Mesendoderm (in vitro differentiated cells): ENCODE measurements around the gene C4B.
"Not testable (repeated sequence)": the region's sequence is repeated elsewhere in the genome, so short reads cannot be mapped to it uniquely, and the experiment has no call there.

Experiments used
- DNase-seq: peaks from one replicate; pipeline ENCODE4 v3.0.0; 2013
- H2AK5ac ChIP-seq: 2 replicates; pipeline ENCODE4 v1.6.1; 2013; ENCODE audit warnings: low read length, inconsistent platforms
- H2BK120ac ChIP-seq: 2 replicates; pipeline ENCODE4 v1.6.1; 2013; ENCODE audit warnings: low read depth, mild to moderate bottlenecking, low read length, moderate library complexity, mixed read lengths
- H2BK15ac ChIP-seq: replicated peaks from 2 replicates; pipeline ENCODE4 v1.6.1; 2013; ENCODE audit warnings: low read depth, mild to moderate bottlenecking, moderate library complexity
- H2BK5ac ChIP-seq: 2 replicates; pipeline ENCODE4 v1.6.1; 2013; ENCODE audit warnings: low read length, inconsistent platforms
- H3K18ac ChIP-seq: 2 replicates; pipeline ENCODE4 v1.6.1; 2013; ENCODE audit warnings: mild to moderate bottlenecking, low read length, mixed read lengths
- H3K23ac ChIP-seq: one replicate; pipeline ENCODE4 v1.6.1; 2013; ENCODE audit warnings: low read length
- H3K27ac ChIP-seq: 2 replicates; pipeline ENCODE4 v1.5.1; 2013; ENCODE audit warnings: low read depth, mild to moderate bottlenecking, inconsistent platforms, low read length, moderate library complexity
- H3K27me3 ChIP-seq: 2 replicates; pipeline ENCODE4 v1.6.1; 2013; ENCODE audit warnings: low read length, control low read depth, mild to moderate bottlenecking, inconsistent platforms; ENCODE audit not compliant: insufficient read depth, poor library complexity
- H3K36me3 ChIP-seq: 2 replicates; pipeline ENCODE4 v1.6.1; 2013; ENCODE audit warnings: low read length, inconsistent platforms; ENCODE audit not compliant: control insufficient read depth, insufficient read depth
- H3K4ac ChIP-seq: one replicate; pipeline ENCODE4 v1.6.1; 2013; ENCODE audit warnings: low read depth, mild to moderate bottlenecking, low read length, moderate library complexity
- H3K4me1 ChIP-seq: 2 replicates; pipeline ENCODE4 v1.6.1; 2013; ENCODE audit warnings: low read depth, low read length, inconsistent platforms; ENCODE audit not compliant: control insufficient read depth
- H3K4me2 ChIP-seq: 2 replicates; pipeline ENCODE4 v1.6.1; 2013; ENCODE audit warnings: low read length
- H3K4me3 ChIP-seq: 2 replicates; pipeline ENCODE4 v1.5.1; 2013; ENCODE audit warnings: mild to moderate bottlenecking, low read length
- H3K56ac ChIP-seq: one replicate; pipeline ENCODE4 v1.6.1; 2013; ENCODE audit warnings: low read length
- H3K79me1 ChIP-seq: 2 replicates; pipeline ENCODE4 v1.6.1; 2013; ENCODE audit warnings: low read length, inconsistent platforms
- H3K79me2 ChIP-seq: 2 replicates; pipeline ENCODE4 v1.6.1; 2013; ENCODE audit warnings: mild to moderate bottlenecking, low read length; ENCODE audit not compliant: control insufficient read depth, insufficient read depth
- H3K9ac ChIP-seq: 2 replicates; pipeline ENCODE4 v1.6.1; 2013; ENCODE audit warnings: low read length, inconsistent platforms
- H4K5ac ChIP-seq: one replicate; pipeline ENCODE4 v1.6.1; 2013; ENCODE audit warnings: low read length
- H4K8ac ChIP-seq: one replicate; pipeline ENCODE4 v1.6.1; 2013; ENCODE audit warnings: low read depth, mild to moderate bottlenecking, control low read depth, low read length, moderate library complexity
- WGBS: extraction: QIAGEN DNeasy Blood & Tissue Kit; methylation state at CpG from one replicate; pipeline ENCODE4 v1.1.7; 2013; ENCODE audit warnings: low lambda C conversion rate, missing lambda C conversion rate; ENCODE audit not compliant: insufficient coverage; ENCODE audit errors: extremely low coverage; 5-methylcytosine and 5-hydroxymethylcytosine counted together

C4B gene

GRCh38 chr6:31971993-31972708 is 42.4 kb upstream of the C4B start, which contains the start of gene DXO:
DXO (minus strand) TSS chr6:31972138; CDS start chr6:31971675, 463 bp downstream.
- Histone ChIP-seq H2AK5ac (peak within 1 kb of the TSS; percentile 1), H3K4me3 (peak within 1 kb of the TSS; percentile 36), H4K5ac (peak within 1 kb of the TSS; percentile 73), H3K79me2 (peaks cover 3% of the 10 kb centered on the region), H3K36me3 (peaks cover 7% of the 10 kb centered on the region), H4K8ac (no peak within 1 kb of the TSS), H3K27me3 (no peaks in the 10 kb centered on the region), H3K18ac (no peak within 1 kb of the TSS), H2BK5ac (peak within 1 kb of the TSS; percentile 22), H3K4me2 (peak within 1 kb of the TSS; percentile 88), H2BK120ac (no peak within 1 kb of the TSS), H3K56ac (peak within 1 kb of the TSS; percentile 73), H3K4ac (no peak within 1 kb of the TSS), H2BK15ac (no peak within 1 kb of the TSS), H3K79me1 (peaks cover 5% of the 10 kb centered on the region), H3K27ac (peak within 1 kb of the TSS; percentile 72), H3K23ac (no peak within 1 kb of the TSS), H3K4me1 (peaks cover 3% of the 10 kb centered on the region), H3K9ac (peak within 1 kb of the TSS; percentile 81)
- no CpG with 5 or more reads among the region's 62 CpGs for WGBS
- peak; percentile 99 for DNase-seq

DNA sequence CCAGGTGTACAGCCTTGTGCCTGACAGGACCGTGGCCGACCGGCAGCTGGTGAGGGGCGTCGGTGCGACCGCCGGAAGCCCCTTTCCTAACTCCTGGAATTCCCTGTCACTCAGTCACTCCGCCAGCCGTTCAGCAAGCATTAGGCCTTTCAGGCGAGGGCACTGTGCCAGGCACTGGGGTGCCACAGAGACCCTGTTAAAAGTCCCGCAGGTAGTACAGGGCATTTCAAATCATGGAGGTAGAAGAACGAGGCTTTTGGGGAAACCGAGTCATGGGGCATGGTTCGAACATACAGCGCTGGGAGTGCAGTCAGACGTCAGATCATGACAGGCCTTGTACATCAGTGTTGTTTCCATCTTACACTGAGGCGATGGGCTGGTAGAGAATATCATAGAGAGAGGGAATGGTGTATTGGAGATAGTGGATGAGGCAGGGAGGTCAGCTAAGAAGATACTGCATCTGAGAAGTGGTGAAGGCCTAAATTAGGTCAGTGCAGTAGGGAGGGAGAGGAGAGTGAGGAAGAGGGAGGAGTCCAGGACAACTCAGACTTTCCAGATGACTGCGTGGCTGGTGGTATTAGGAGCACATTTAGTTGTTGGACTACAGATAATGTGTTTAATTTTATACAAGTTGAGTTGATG is 41.8 kb upstream of the C4B start:
- H2AK5ac ChIP-seq, result no peak overlapping the region
- peaks cover 3% of the 10 kb centered on the region for H3K4me1 ChIP-seq
- no peaks in the 10 kb centered on the region for H3K27me3 ChIP-seq
- no peak overlapping the region for H2BK15ac ChIP-seq
- H2BK120ac ChIP-seq, result no peak overlapping the region
- no CpG with 5 or more reads among the region's 19 CpGs for WGBS
- H3K9ac ChIP-seq, result peak overlapping the region; percentile 81
- peak overlapping the region; percentile 88 for H3K4me2 ChIP-seq
- H3K79me2 ChIP-seq, result peaks cover 3% of the 10 kb centered on the region
- H3K18ac ChIP-seq, result no peak overlapping the region
- peak overlapping the region; percentile 36 for H3K4me3 ChIP-seq
- H3K36me3 ChIP-seq, result peaks cover 4% of the 10 kb centered on the region
- no peak overlapping the region for H3K23ac ChIP-seq
- peak overlapping the region; percentile 73 for H3K56ac ChIP-seq
- no peak overlapping the region for H3K4ac ChIP-seq
- no peak overlapping the region for H2BK5ac ChIP-seq
- peak overlapping the region; percentile 72 for H3K27ac ChIP-seq
- DNase-seq, result peak; percentile 11
- H4K5ac ChIP-seq, result no peak overlapping the region
- H4K8ac ChIP-seq, result no peak overlapping the region
- H3K79me1 ChIP-seq, result peaks cover 5% of the 10 kb centered on the region

DNA sequence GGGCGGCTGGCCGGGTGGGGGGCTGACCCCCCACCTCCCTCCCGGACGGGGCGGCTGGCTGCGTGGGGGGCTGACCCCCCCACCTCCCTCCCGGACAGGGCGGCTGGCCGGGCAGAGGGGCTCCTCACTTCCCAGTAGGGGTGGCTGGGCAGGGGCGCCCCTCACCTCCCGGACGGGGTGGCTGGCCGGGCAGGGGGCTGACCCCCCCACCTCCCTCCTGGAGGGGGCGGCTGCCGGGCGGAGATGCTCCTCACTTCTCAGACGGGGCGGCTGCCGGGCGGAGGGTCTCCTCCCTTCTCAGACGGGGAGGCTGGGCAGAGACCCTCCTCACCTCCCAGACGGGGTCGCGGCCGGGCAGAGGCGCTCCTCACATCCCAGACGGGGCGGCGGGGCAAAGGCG is 38.5 kb upstream of the C4B start:
- not testable (repeated sequence) for H2BK15ac ChIP-seq, H2BK120ac ChIP-seq, H2BK5ac ChIP-seq, H3K79me2 ChIP-seq, H3K4me3 ChIP-seq, H3K36me3 ChIP-seq, H3K4ac ChIP-seq, H3K18ac ChIP-seq, H2AK5ac ChIP-seq, H3K56ac ChIP-seq, DNase-seq, H3K23ac ChIP-seq, H3K9ac ChIP-seq, H3K79me1 ChIP-seq, H4K5ac ChIP-seq, H3K27ac ChIP-seq, H4K8ac ChIP-seq, H3K27me3 ChIP-seq, H3K4me2 ChIP-seq, H3K4me1 ChIP-seq
- no CpG with 5 or more reads among the region's 30 CpGs for WGBS

DNA sequence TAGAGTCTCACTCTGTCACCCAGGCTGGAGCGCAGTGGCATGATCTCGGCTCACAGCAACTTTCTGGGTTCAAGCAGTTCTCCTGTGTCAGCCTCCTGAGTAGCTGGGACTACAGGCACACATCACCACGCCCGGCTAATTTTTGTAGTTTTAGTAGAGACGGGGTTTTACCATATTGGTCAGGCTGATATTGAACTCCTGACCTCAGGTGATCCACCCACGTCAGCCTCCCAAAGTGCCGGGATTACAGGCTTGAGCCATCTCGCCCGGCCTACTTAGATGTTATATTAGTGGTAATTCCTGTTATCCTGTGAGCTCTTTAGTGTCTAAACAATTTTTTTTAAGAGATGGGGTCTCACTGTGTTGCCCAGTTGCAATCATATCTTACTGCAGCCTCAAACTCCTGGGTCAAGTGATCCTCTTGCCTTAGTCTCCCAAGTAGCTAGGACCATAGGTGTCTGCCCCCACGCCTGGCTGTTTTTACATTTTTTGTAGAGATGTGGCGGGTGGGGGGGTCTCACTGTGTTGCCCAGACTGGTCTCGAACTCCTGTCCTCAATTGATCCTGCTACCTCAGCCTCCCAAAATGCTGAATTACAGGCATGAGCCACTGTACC is 36.7 kb upstream of the C4B start:
- no peak for DNase-seq
- Histone ChIP-seq H3K36me3 (no peaks in the 10 kb centered on the region), H3K79me1 (peaks cover 4% of the 10 kb centered on the region), H3K18ac (no peak overlapping the region), H3K56ac (no peak overlapping the region), H3K4ac (no peak overlapping the region), H3K4me3 (no peak overlapping the region), H3K23ac (no peak overlapping the region), H3K4me2 (no peak overlapping the region), H4K8ac (no peak overlapping the region), H2BK5ac (no peak overlapping the region), H2BK120ac (no peak overlapping the region), H3K27me3 (no peaks in the 10 kb centered on the region), H2BK15ac (no peak overlapping the region), H3K4me1 (peaks cover 2% of the 10 kb centered on the region), H3K9ac (no peak overlapping the region), H3K27ac (no peak overlapping the region), H2AK5ac (no peak overlapping the region), H4K5ac (no peak overlapping the region), H3K79me2 (peaks cover 2% of the 10 kb centered on the region)
- no CpG with 5 or more reads among the region's 12 CpGs for WGBS

GRCh38 chr6:31978831-31979230 is 35.8 kb upstream of the C4B start:
- no peak for DNase-seq
- Histone ChIP-seq H3K27ac (no peak overlapping the region), H2BK120ac (no peak overlapping the region), H3K27me3 (no peaks in the 10 kb centered on the region), H3K4me2 (no peak overlapping the region), H3K23ac (no peak overlapping the region), H2BK15ac (no peak overlapping the region), H3K4ac (no peak overlapping the region), H3K79me2 (no peaks in the 10 kb centered on the region), H3K79me1 (no peaks in the 10 kb centered on the region), H3K9ac (no peak overlapping the region), H3K4me3 (no peak overlapping the region), H3K36me3 (no peaks in the 10 kb centered on the region), H2BK5ac (no peak overlapping the region), H4K8ac (no peak overlapping the region), H3K56ac (no peak overlapping the region), H4K5ac (no peak overlapping the region), H3K18ac (no peak overlapping the region), H3K4me1 (no peaks in the 10 kb centered on the region), H2AK5ac (no peak overlapping the region)
- WGBS, result no CpG with 5 or more reads among the region's 5 CpGs
